Mucosa of descending colon (tissue), 3 donors: Measurements from ENCODE around the gene RPL32. TPM values are rescaled to one million over a fixed set of nuclear protein-coding genes. Genes with fewer than 3 reads are reported as not detected.

Experiments used
- ATAC-seq: fragments of 200-7000 bp; cut with Tn5 transposase; one replicate; pipeline ENCODE4 v1.9.1; 2020; ENCODE audit warnings: mild to moderate bottlenecking, moderate library complexity
- DNase-seq, 3 donors: peaks; one replicate each; pipeline ENCODE4 v3.0.0-alpha.2; 2020
- H3K36me3 ChIP-seq: fragments of 200-600 bp; one replicate; pipeline ENCODE4 v1.8.0; 2021; ENCODE audit warnings: low read depth, mild to moderate bottlenecking
- H3K4me1 ChIP-seq: fragments of 200-600 bp; one replicate; pipeline ENCODE4 v1.8.0; 2021; ENCODE audit warnings: low read depth, mild to moderate bottlenecking
- H3K4me3 ChIP-seq: fragments of 200-600 bp; one replicate; pipeline ENCODE4 v1.8.0; 2021; ENCODE audit warnings: mild to moderate bottlenecking
- H3K9me3 ChIP-seq: fragments of 200-600 bp; one replicate; pipeline ENCODE4 v1.8.0; 2021; ENCODE audit warnings: mild to moderate bottlenecking
- CTCF ChIP-seq: fragments of 200-600 bp; IDR thresholded peaks from one replicate; pipeline ENCODE4 v1.8.0; 2022; ENCODE audit warnings: antibody characterized with exemption, mild to moderate bottlenecking
- intact Hi-C, 2 donors: fragments of 100-400 bp; cut with DNase I in 1 of 2; cut with micrococcal nuclease in 1 of 2; formaldehyde crosslinking; loops; one replicate each; pipeline versions ENCODE4 v1.11.0 to v1.11.1; 2022; cut with DNase I, micrococcal nuclease
- long read RNA-seq, 2 donors: library from polyadenylated mRNA; unstranded; transcript quantifications; one replicate each; pipeline ENCODE4 v2.0.0, GENCODE V29; 2019 to 2021
- total RNA-seq, 3 donors: library from RNA; stranded (reverse); fragmentation: NEBNext Ultra II Directional in 2 of 3; extraction: Animal tissue kit (Norgen Biotek cat#: 25700) in 2 of 3; gene quantifications; one replicate each; pipeline versions ENCODE4 v1.2.1 to v1.2.4, GENCODE V29; 2021 to 2023
- donor health status: DM: no; HTN: no; CAD: no; lungs with moderate emphysema.
- donor health status: DM: no; HTN: no; CAD: no.
- donor health status: DM: no; HTN: yes; CAD: no.

The RPL32 gene
- total RNA-seq, result 1,000 to 10,000 TPM; 1,042 to 1,233 (median 1,185) TPM
- long read RNA-seq, donor 1, transcript RPL32-204 (4 exons, 2,117 nt), result major isoform, 377 of 390 reads
- long read RNA-seq, donor 1, transcript RPL32-203 (4 exons, 1,749 nt), result minor isoform, 7 of 390 reads
- long read RNA-seq, donor 1, partial matches to known transcripts, result 1 of 390 reads
- long read RNA-seq, donor 1, other reads (novel, unspliced or antisense), result 0 of 390 reads
- long read RNA-seq, donor 2, transcript RPL32-204 (4 exons, 2,117 nt), result major isoform, 486 of 515 reads
- long read RNA-seq, donor 2, transcript RPL32-202 (3 exons, 1,734 nt), result minor isoform, 21 of 515 reads
- long read RNA-seq, donor 2, partial matches to known transcripts, result 5 of 515 reads
- long read RNA-seq, donor 2, other reads (novel, unspliced or antisense), result 2 of 515 reads

- Histone ChIP-seq H3K4me1 (peaks cover 18% of the 10 kb centered on the region), H3K9me3 (no peaks in the 10 kb centered on the region), H3K36me3 (peaks cover 9% of the 10 kb centered on the region), H3K4me3 (peak within 1 kb of the TSS; percentile 65)
- ATAC-seq, result peak; percentile 96
- intact Hi-C loops, result no loop called here
- DNase-seq, result peak; percentile 87 to 92 (median 91)
- peak; percentile 71 for TF ChIP-seq CTCF
These were observed at the start of gene RPL32 for GRCh38 chr3:12841149-12841969. RPL32 (minus strand) TSS chr3:12841565; CDS start chr3:12840237, 1,328 bp downstream.

- DNase-seq, result peak in 1 of 3 donors; percentile 40
- H3K4me3 ChIP-seq, result no peak overlapping the region
- ATAC-seq, result peak; percentile 50
- TF ChIP-seq CTCF, result no peak
- H3K4me1 ChIP-seq, result no peaks in the 10 kb centered on the region
- no peaks in the 10 kb centered on the region for H3K9me3 ChIP-seq
- intact Hi-C loops, result no loop called here
- H3K36me3 ChIP-seq, result no peaks in the 10 kb centered on the region
These were observed 49.4 kb upstream of the RPL32 start for GRCh38 chr3:12890610-12891390.

- TF ChIP-seq CTCF, result no peak
- no peak for DNase-seq
- H3K36me3 ChIP-seq, result no peaks in the 10 kb centered on the region
- H3K4me3 ChIP-seq, result no peak overlapping the region
- H3K4me1 ChIP-seq, result no peaks in the 10 kb centered on the region
- no peaks in the 10 kb centered on the region for H3K9me3 ChIP-seq
- intact Hi-C loops, result no loop called here
- no peak for ATAC-seq
These were observed 45.4 kb upstream of the RPL32 start for GRCh38 chr3:12886736-12887135.

GRCh38 chr3:12886106-12886679 is 44.8 kb upstream of the RPL32 start:
- H3K36me3 ChIP-seq, result no peaks in the 10 kb centered on the region
- DNase-seq (no peak), ATAC-seq (peak; percentile 55)
- no peaks in the 10 kb centered on the region for H3K9me3 ChIP-seq
- H3K4me3 ChIP-seq, result no peak overlapping the region
- no peaks in the 10 kb centered on the region for H3K4me1 ChIP-seq
- intact Hi-C loops, result no loop called here
- no peak for TF ChIP-seq CTCF

- ATAC-seq, result no peak
These were observed 44.2 kb upstream of the RPL32 start for GRCh38 chr3:12885583-12885930.

More at GRCh38 chr3:12885583-12885930, 44.2 kb upstream of the RPL32 start:
- Histone ChIP-seq H3K4me3 (no peak overlapping the region), H3K9me3 (no peaks in the 10 kb centered on the region), H3K4me1 (no peaks in the 10 kb centered on the region), H3K36me3 (no peaks in the 10 kb centered on the region)
- no peak for TF ChIP-seq CTCF
- intact Hi-C loops, result no loop called here
- no peak for DNase-seq
